Nephron (organoid): ENCODE data around the gene FGD2.

ENCODE experiments used
- H3K27ac Mint-ChIP-seq, 3 experiments: 2 replicates each; pipeline ENCODE4 v1.8.0; 2020; ENCODE audit warnings: mixed read lengths in 3 of 3, mild to moderate bottlenecking in 2 of 3, moderate library complexity in 1 of 3
- H3K27me3 Mint-ChIP-seq: 2 replicates; pipeline ENCODE4 v1.8.0; 2021; ENCODE audit warnings: low read depth, mild to moderate bottlenecking, moderate library complexity, mixed read lengths
- H3K36me3 Mint-ChIP-seq: 2 replicates; pipeline ENCODE4 v1.8.0; 2020; ENCODE audit warnings: low read depth, mixed read lengths
- H3K4me1 Mint-ChIP-seq: 2 replicates; pipeline ENCODE4 v1.8.0; 2020; ENCODE audit warnings: mixed read lengths
- H3K4me3 Mint-ChIP-seq, 3 experiments: 2 replicates each; pipeline ENCODE4 v1.8.0; 2020; ENCODE audit warnings: mild to moderate bottlenecking in 3 of 3, mixed read lengths in 3 of 3, moderate library complexity in 2 of 3
- H3K9me3 Mint-ChIP-seq: 2 replicates; pipeline ENCODE4 v1.8.0; 2020; ENCODE audit warnings: mixed read lengths
- CTCF ChIP-seq, 3 experiments: fragments of 200-600 bp; sonication (generic); IDR thresholded peaks; one replicate each; pipeline ENCODE4 v1.5.0; 2021; ENCODE audit warnings: antibody characterized with exemption in 3 of 3; ENCODE audit not compliant: unreplicated experiment in 3 of 3

The FGD2 gene

GRCh38 chr6:37077191-37077904 lies 71.9 kb downstream of the FGD2 start:
- H3K36me3 Mint-ChIP-seq: no peaks in the 10 kb centered on the region
- no peak for TF ChIP-seq CTCF (IDR thresholded peaks at IDR 0.05; ENCODE audit: unreplicated experiment in 3 of 3)
- H3K4me1 Mint-ChIP-seq: peaks cover 43% of the 10 kb centered on the region
- H3K27ac Mint-ChIP-seq: peak overlapping the region; percentile 82 to 88 (median 82)
- H3K9me3 Mint-ChIP-seq: peaks cover 2% of the 10 kb centered on the region
- H3K27me3 Mint-ChIP-seq: peaks cover 7% of the 10 kb centered on the region
- H3K4me3 Mint-ChIP-seq: peak overlapping the region in 2 of 3 experiments; percentile 23 to 42

GRCh38 chr6:37077905-37078296 lies 72.4 kb downstream of the FGD2 start:
- Mint-ChIP-seq H3K4me3 (peak overlapping the region; percentile 23 to 58 (median 42)), H3K9me3 (peaks cover 2% of the 10 kb centered on the region), H3K4me1 (peaks cover 48% of the 10 kb centered on the region), H3K27me3 (peaks cover 7% of the 10 kb centered on the region), H3K27ac (peak overlapping the region; percentile 82 to 88 (median 82)), H3K36me3 (no peaks in the 10 kb centered on the region)
- TF ChIP-seq CTCF (IDR thresholded peaks at IDR 0.05; ENCODE audit: unreplicated experiment in 3 of 3): no peak
